HK-2 (cell line): ENCODE measurements around the gene ANO9.
"Not testable (repeated sequence)": the region's sequence is repeated elsewhere in the genome, so short reads cannot be mapped to it uniquely, and the experiment has no call there.

Experiments used
- DNase-seq: peaks from one replicate; pipeline ENCODE4 v3.0.0-alpha.2; 2018; ENCODE audit not compliant: unreplicated experiment

The ANO9 gene

DNA sequence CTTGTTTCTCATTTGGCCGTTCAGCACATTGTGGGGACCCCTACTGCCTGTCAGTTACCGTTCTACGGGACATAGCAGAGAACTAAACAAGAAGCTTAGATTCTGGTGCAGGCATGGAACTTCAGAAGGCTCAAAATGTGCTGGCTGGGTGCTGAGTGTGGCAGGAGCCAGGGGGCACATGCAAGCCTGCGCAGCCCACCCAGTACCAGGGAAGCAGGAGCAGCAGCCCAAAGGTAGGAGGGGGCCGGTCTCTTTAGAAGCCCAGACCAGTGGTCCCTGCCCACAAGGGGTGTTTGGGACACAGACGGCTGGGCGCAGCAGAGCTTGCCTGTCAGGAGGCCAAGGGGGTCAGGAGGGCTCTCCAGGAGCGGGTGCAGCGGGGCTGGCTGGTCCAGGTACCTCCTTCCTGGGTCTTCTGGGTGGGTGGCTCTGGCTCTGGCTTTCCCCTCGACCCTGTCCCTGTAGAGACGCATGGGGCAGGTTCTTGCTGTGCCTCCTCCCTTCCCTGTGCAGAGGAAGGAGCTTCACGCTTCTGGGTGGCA lies 10.5 kb upstream of the ANO9 start:
- DNase-seq: no peak

- DNase-seq: no peak
Measured at GRCh38 chr11:451738-452137, 9.9 kb upstream of the ANO9 start.

- DNase-seq: peak; percentile 63
Measured at GRCh38 chr11:450809-451451, 9.1 kb upstream of the ANO9 start.

GRCh38 chr11:449889-450808 lies 8.3 kb upstream of the ANO9 start, which contains the start of gene PTDSS2:
PTDSS2 (plus strand) TSS chr11:450279; CDS start chr11:450456, 177 bp downstream.
- DNase-seq: peak; percentile 88

GRCh38 chr11:447923-448731 lies 6.3 kb upstream of the ANO9 start:
- DNase-seq: peak; percentile 90

DNA sequence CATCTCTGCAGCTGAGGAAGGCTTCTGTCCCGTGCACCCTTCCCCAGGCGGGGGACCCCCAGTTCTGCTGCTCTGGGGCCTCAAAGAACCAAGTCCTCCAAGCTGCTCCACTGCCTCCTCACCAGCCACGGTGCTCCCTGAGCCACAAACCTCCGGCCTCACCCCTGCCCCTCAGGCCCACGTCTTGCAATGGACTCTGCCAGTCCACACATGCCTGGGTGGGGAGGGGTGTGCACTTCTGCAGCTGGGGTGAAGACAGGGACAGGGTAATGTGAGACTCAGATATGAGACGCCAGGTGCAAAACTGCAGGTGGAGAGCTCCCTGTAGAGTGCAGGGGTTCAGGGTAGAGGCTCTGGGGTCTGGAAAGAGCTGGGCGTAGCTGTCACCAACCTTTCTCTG lies 5.1 kb upstream of the ANO9 start:
- DNase-seq: no peak

- no peak for DNase-seq
Measured at GRCh38 chr11:445765-446588, 4.2 kb upstream of the ANO9 start.

DNA sequence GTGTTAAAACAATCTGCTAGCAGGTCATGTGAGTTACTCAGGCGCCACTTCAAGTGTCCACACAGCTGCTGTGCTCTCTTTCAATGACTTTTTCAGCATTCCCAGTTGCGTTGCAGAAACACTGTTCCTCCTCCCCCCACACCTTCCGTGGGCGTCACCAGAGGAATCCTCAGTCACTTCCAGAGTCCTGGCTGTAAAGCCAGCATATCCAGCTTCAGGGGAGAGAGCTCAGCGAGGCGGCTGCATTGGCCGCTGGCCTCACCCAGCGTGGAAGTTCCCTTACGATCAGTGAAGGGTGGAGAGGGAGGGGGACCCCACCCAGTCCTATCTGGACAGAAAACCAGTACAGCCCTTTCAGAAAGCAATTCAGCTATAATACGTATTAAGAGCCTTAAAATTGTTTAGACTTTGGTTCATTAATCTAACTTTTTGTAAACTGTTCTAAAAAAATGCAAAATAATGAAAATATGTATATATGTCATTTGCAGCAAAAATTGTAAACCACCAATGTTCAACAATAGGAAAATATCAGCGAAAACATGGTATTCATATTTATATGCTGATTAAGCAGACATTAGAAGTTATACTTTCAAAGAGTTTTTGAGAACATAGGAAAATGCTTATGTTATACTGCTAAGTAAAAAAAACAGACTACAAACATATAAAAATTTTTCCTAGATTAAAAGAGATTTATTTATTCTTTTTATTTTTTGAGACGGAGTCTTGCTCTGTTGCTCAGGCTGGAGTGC lies 2.8 kb upstream of the ANO9 start:
- DNase-seq: no peak

GRCh38 chr11:443542-444199 lies 1.9 kb upstream of the ANO9 start:
- no peak for DNase-seq

GRCh38 chr11:442611-443081 lies 835 bp upstream of the ANO9 start:
- DNase-seq: no peak

DNA sequence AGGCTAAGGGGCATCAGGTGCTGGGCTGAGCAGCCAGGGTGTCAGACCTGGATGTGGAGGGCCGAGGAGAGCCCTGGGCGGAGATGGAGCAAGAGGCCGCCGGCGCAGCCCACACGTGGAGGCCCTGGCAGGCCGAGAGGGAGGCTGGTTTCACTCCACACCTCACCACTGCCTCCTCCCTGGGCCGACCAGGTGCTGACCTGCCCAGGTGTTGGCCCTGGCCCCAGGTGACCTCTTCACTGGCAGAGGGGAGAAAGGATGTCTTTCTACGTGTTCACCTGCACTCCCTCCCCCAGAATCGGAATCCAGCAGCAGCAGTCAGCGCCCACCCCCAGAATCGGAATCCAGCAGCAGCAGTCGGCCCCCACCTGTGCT lies 781 bp downstream of the ANO9 start:
- no peak for DNase-seq

- DNase-seq: no peak
Measured at GRCh38 chr11:440065-441042, 1.5 kb downstream of the ANO9 start.

DNA sequence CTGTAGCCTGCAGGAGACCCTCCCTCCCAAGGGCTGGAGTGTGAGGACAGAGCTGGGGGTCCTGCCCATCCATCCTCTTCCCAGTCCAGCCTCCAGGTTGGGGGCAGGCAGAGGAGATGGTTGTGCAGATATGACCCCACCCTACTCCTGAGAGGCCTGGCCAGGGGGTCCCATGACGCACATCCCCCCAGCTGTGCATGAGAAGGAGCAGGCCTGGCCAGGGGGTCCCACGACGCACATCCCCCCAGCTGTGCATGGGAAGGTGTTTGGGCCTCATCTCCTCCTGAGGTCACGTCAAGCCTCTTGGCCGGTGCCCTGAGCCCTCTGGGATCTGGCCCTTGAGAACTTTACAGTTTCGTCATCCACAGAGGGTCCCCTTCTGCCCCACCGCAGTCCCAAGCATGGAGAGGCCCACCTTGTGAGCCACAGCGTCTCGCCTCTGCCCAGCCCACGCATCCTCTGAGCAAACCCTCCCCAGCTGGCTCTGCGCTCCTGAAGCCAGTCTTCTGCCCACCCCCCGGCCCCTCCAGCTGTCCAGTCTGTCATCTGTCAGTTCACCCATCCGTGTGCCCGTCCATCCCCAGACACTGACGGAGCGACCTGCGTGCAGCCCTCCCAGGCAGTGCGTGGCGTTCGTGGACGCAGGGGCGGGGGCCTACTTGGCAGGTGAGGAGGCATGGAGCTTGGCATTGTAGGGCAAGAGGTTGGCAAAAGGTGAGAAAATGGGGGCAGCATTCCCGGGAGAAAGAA lies 2.3 kb downstream of the ANO9 start:
- no peak for DNase-seq

DNA sequence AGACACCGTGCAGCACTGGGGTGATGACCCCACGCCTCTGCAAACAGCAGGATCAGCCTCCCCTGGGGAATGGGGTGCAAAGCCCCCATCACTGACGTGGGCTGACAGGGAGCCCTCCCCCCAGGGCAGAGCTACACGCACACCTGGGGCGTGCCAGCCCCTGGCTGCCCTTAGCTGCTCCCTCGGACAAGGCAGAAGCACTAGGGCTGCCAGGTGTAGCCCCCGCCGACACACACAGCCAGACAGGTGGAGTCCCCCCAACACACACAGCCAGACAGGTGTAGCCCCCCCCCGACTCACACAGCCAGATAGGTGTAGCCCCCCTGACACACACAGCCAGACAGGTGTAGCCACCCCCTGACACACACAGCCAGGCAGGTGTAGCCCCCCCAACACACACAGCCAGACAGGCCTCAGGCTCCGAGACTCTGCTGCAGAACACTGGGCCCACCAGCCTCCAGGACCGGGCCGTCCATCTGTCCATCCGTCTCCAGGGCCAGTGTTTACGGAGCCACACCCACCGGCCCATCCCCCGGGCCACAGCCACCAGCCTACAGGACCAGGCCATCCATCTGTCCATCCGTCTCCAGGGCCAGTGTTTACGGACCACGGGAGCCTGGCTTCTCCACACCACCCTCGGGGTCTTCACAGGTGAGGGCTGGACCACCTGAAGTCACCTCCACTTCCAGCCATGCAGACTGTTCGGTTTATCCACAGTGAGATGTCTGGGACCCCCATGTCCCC lies 3.5 kb downstream of the ANO9 start:
- DNase-seq: no peak

GRCh38 chr11:437228-437870 lies 4.5 kb downstream of the ANO9 start:
- no peak for DNase-seq

DNA sequence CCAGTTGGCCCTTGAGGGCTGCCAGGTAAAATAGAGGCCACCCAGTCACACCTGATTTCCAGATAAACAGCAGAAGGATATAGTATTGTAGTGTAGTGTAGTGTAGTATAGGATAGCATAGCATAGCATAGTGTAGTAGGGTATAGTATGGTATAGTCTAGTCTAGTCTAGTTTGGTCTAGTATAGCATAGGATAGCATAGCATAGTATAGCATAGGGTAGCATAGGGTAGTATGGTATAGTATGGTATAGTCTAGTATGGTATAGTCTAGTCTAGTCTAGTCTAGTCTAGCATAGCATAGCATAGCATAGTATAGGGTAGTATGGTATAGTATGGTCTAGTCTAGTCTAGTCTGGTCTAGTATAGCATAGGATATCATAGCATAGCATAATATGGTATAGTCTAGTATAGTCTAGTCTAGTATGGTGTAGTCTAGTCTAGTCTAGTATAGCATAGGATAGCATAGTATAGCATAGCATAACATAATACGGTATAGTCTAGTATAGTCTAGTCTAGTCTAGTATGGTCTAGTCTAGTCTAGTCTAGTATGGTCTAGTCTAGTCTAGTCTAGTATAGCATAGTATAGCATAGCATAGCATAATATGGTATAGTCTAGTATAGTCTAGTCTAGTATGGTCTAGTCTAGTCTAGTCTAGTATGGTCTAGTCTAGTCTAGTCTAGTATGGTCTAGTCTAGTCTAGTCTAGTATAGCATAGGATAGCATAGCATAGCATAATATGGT lies 6.6 kb downstream of the ANO9 start:
- not testable (repeated sequence) for DNase-seq
